Activated naive CD4-positive, alpha-beta T cell treated with anti-CD3 and anti-CD28 coated beads for 36 hours (primary cell): ENCODE measurements around the gene HS6ST1. TPM values are rescaled to one million over a fixed set of nuclear protein-coding genes. Genes with fewer than 3 reads are reported as not detected.

Source experiments
- CTCF ChIA-PET: fragments of 350-600 bp; sonication (Branson Sonifier 250); formaldehyde crosslinking; loops from one replicate; lab custom pipeline; 2021; ENCODE audit warnings: antibody characterized with exemption; lab: Charles Lee
- DNase-seq: peaks from one replicate; pipeline ENCODE4 v3.0.0-alpha.2; 2020
- H3K27ac Mint-ChIP-seq: one replicate; pipeline ENCODE4 v1.8.0; 2021; ENCODE audit warnings: mild to moderate bottlenecking, mixed read lengths
- H3K27me3 Mint-ChIP-seq: one replicate; pipeline ENCODE4 v1.8.0; 2021; ENCODE audit warnings: low read depth, mixed read lengths
- H3K36me3 Mint-ChIP-seq: one replicate; pipeline ENCODE4 v1.8.0; 2021; ENCODE audit warnings: low read depth, mixed read lengths
- H3K4me1 Mint-ChIP-seq: one replicate; pipeline ENCODE4 v1.8.0; 2021; ENCODE audit warnings: low read depth, mixed read lengths
- H3K4me3 Mint-ChIP-seq: one replicate; pipeline ENCODE4 v1.8.0; 2021; ENCODE audit warnings: mild to moderate bottlenecking, moderate library complexity, mixed read lengths
- H3K9me3 Mint-ChIP-seq: one replicate; pipeline ENCODE4 v1.8.0; 2021; ENCODE audit warnings: mixed read lengths
- intact Hi-C: fragments of 100-400 bp; cut with micrococcal nuclease; formaldehyde crosslinking; loops from one replicate; pipeline ENCODE4 v1.15.1; 2023
- total RNA-seq, 2 experiments: library from RNA; stranded (reverse); gene quantifications; one replicate each; pipeline ENCODE4 v1.2.3, GENCODE V29; 2021

Gene HS6ST1
- total RNA-seq, 2 experiments from 2014 or later, result 8.1 to 8.2 TPM

GRCh38 chr2:128345436-128346165 is 26.9 kb upstream of the HS6ST1 start:
- Mint-ChIP-seq H3K36me3 (no peaks in the 10 kb centered on the region), H3K27me3 (peaks cover 5% of the 10 kb centered on the region), H3K4me3 (no peak overlapping the region), H3K4me1 (no peaks in the 10 kb centered on the region), H3K9me3 (peaks cover 7% of the 10 kb centered on the region), H3K27ac (no peak overlapping the region)
- DNase-seq, result no peak
- CTCF ChIA-PET, result no interaction called here
- intact Hi-C loops, result no loop called here

DNA sequence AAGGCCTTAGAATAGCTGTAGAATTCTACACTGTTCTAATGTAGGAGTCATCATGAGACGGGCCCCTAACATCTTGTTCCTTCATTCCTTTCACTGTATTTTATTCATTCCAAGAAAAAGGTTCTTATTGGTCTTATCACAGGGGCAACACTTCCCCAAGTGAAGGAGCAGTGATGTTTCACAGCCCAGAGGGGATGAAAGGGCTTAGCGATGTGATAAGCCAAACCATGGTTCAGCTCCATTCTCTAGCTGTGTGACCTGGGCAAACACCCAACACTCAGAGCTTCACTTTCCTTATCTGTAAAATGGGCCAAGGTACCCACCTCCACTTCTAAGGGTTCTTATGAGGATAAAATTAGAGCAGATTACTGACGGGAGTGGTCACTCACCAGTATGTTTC is 25.4 kb upstream of the HS6ST1 start:
- no peak for DNase-seq
- intact Hi-C loops, result no loop called here
- H3K4me1 Mint-ChIP-seq, result no peaks in the 10 kb centered on the region
- CTCF ChIA-PET, result no interaction called here
- H3K27ac Mint-ChIP-seq, result no peak overlapping the region
- H3K27me3 Mint-ChIP-seq, result peaks cover 2% of the 10 kb centered on the region
- H3K9me3 Mint-ChIP-seq, result peaks cover 10% of the 10 kb centered on the region
- no peaks in the 10 kb centered on the region for H3K36me3 Mint-ChIP-seq
- no peak overlapping the region for H3K4me3 Mint-ChIP-seq

DNA sequence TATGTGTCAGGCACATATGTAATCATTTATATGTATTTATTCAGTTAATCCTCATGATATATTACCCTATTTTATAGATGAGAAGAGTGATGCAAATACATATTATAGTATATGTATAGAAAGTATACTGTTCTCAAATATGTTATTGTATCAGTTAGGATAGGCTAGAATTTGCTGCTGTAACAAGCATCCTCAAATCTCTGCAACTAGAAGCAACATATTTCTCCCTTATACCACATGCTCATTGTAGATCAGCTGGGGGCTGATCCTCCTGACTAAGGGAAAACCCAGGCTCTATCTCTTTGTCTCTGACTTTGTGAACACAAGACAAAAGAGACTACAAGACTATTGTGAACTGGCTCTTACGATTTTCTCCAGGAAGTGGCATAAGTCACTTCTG is 24.8 kb upstream of the HS6ST1 start:
- H3K9me3 Mint-ChIP-seq, result peaks cover 10% of the 10 kb centered on the region
- DNase-seq, result no peak
- CTCF ChIA-PET, result no interaction called here
- intact Hi-C loops, result no loop called here
- H3K36me3 Mint-ChIP-seq, result no peaks in the 10 kb centered on the region
- no peaks in the 10 kb centered on the region for H3K4me1 Mint-ChIP-seq
- no peak overlapping the region for H3K4me3 Mint-ChIP-seq
- H3K27ac Mint-ChIP-seq, result no peak overlapping the region
- peaks cover under 1% of the 10 kb centered on the region for H3K27me3 Mint-ChIP-seq

DNA sequence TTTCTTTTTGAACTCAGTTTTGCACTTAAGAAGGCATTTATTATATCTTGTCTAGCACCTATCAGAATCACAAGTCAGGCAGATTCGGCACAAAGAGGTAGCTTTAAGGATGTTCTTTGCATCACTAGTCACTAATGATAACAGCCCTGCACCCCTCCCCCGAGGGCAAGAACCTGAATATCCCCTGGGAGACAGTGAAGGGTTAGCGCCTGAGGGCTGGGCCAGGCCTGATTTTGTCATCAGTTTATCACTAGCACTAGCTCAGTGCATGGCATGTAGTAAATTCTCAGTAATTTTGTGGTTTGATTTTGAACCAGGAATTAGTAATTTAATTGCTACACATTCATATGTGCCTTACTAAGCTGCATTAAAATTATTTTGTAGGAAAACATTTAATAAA is 23.9 kb upstream of the HS6ST1 start:
- no peak for DNase-seq
- Mint-ChIP-seq H3K27ac (no peak overlapping the region), H3K9me3 (peaks cover 10% of the 10 kb centered on the region), H3K27me3 (no peaks in the 10 kb centered on the region), H3K36me3 (no peaks in the 10 kb centered on the region), H3K4me1 (no peaks in the 10 kb centered on the region), H3K4me3 (no peak overlapping the region)
- CTCF ChIA-PET, result no interaction called here
- intact Hi-C loops, result no loop called here

- CTCF ChIA-PET, result no interaction called here
- H3K4me3 Mint-ChIP-seq, result no peak overlapping the region
- no peak overlapping the region for H3K27ac Mint-ChIP-seq
- no peaks in the 10 kb centered on the region for H3K4me1 Mint-ChIP-seq
- no peak for DNase-seq
- peaks cover 10% of the 10 kb centered on the region for H3K9me3 Mint-ChIP-seq
- no peaks in the 10 kb centered on the region for H3K36me3 Mint-ChIP-seq
- intact Hi-C loops, result no loop called here
- H3K27me3 Mint-ChIP-seq, result no peaks in the 10 kb centered on the region
Observed at GRCh38 chr2:128341621-128342020, 23.0 kb upstream of the HS6ST1 start.

GRCh38 chr2:128332091-128332634 is 13.5 kb upstream of the HS6ST1 start:
- intact Hi-C loops, result no loop called here
- peaks cover 3% of the 10 kb centered on the region for H3K36me3 Mint-ChIP-seq
- CTCF ChIA-PET, result no interaction called here
- no peak overlapping the region for H3K4me3 Mint-ChIP-seq
- peaks cover 7% of the 10 kb centered on the region for H3K4me1 Mint-ChIP-seq
- peaks cover 1% of the 10 kb centered on the region for H3K27me3 Mint-ChIP-seq
- no peak overlapping the region for H3K27ac Mint-ChIP-seq
- H3K9me3 Mint-ChIP-seq, result peaks cover 12% of the 10 kb centered on the region
- DNase-seq, result no peak

GRCh38 chr2:128330583-128330982 is 11.9 kb upstream of the HS6ST1 start:
- DNase-seq, result no peak
- CTCF ChIA-PET, result no interaction called here
- Mint-ChIP-seq H3K27ac (no peak overlapping the region), H3K36me3 (peaks cover 3% of the 10 kb centered on the region), H3K9me3 (peaks cover 12% of the 10 kb centered on the region), H3K27me3 (peaks cover 1% of the 10 kb centered on the region), H3K4me3 (no peak overlapping the region), H3K4me1 (peaks cover 7% of the 10 kb centered on the region)
- intact Hi-C loops, result no loop called here

DNA sequence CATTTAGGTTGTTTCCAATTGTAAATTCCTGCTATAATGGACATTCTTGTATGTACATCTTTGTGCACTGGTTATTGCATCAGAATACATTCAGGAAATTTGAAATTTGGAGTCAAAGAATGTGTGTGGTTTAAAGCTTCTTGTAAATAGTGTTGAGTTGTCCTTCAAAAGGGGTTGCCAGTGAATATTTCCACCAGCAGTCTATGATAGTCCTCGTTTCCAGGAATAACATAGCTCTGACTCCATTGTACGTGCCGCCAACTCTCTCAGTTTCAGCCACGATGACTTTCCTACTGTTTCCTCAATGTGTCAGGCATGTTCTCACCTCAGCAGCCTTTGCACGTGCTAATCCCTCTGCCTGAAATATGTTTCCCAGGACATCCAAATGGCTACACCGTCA is 10.9 kb upstream of the HS6ST1 start:
- CTCF ChIA-PET, result interaction anchor here (0.6 to 1.3 kb wide), 2 partner anchors 69 to 407 kb away, joined by 3 to 5 read pairs; no protein-coding TSS in a partner anchor
- peaks cover 1% of the 10 kb centered on the region for H3K27me3 Mint-ChIP-seq
- intact Hi-C loops, result no loop called here
- H3K9me3 Mint-ChIP-seq, result peaks cover 12% of the 10 kb centered on the region
- peak; percentile 44 for DNase-seq
- H3K4me3 Mint-ChIP-seq, result no peak overlapping the region
- H3K36me3 Mint-ChIP-seq, result peaks cover 3% of the 10 kb centered on the region
- no peak overlapping the region for H3K27ac Mint-ChIP-seq
- H3K4me1 Mint-ChIP-seq, result peaks cover 7% of the 10 kb centered on the region

DNA sequence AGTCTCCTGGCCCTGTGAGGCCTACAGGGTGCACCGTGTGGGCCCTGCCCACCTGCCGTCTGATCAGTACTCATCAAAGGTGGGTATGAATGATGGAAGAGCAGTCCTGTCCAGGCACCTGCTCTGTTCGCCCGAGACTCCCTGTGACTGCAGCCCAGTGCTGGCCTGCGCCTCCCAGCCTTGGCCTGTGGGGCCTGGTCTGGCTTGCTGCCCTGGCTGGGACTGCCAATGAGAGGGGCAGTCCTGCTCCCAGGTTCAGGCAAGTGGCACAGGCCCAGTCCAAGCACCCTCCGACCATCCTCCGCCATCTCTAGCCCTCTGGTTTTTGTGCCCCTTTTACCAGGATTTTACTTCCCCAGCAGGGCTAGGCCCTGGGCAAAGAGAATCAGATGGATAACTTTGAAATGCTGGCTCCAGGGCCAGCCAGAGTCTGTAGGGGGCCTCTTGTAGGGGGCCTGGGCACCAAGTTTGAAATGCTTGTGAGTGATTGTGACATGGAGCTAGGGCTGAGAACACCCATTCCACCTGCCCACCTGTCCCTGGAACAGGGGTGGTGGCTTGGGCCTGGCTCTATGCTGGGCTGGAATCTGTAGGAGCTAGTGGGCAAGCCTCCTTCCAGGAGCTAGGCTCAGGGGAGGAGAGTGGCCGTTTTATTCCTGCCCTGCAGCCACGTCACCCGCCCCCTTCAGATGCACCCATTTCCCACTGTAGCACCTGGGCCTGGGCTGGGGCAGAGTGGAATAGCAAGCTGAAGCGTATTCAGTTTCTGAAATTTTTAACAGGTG is 8.7 kb upstream of the HS6ST1 start:
- Mint-ChIP-seq H3K27me3 (peaks cover 1% of the 10 kb centered on the region), H3K4me3 (no peak overlapping the region), H3K4me1 (peaks cover 7% of the 10 kb centered on the region), H3K9me3 (peaks cover 10% of the 10 kb centered on the region), H3K27ac (peak overlapping the region; percentile 36), H3K36me3 (peaks cover 3% of the 10 kb centered on the region)
- DNase-seq, result no peak
- CTCF ChIA-PET, result interaction anchor here (0.7 kb wide), 1 partner anchor 1854 kb away, joined by 3 read pairs; the partner anchor contains the start of gene SMPD4
- intact Hi-C loops, result no loop called here

DNA sequence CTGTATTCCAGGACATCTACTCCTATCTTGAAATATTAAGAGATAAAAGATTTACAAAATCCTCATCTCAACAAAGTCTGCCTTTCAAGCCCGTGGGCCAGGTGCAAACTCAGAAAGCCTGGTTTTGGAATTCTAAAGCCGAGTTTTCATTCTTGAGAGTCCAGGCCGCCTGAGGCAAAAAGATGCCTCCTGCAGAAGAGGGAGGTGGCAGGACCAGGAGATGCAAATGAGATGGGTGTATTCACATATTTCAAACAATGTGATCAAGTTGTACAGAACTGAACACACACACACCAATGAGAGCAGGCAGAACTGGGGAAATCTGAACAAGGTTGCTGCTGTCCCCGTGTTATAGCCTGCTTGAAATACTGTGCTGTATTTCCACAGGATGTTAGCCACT is 7.7 kb upstream of the HS6ST1 start:
- Mint-ChIP-seq H3K4me3 (no peak overlapping the region), H3K9me3 (no peaks in the 10 kb centered on the region), H3K36me3 (no peaks in the 10 kb centered on the region), H3K4me1 (peaks cover 11% of the 10 kb centered on the region), H3K27me3 (no peaks in the 10 kb centered on the region), H3K27ac (no peak overlapping the region)
- CTCF ChIA-PET, result interaction anchor here (0.7 kb wide), 1 partner anchor 1855 kb away, joined by 3 read pairs; the partner anchor contains the start of gene SMPD4
- intact Hi-C loops, result no loop called here
- DNase-seq, result no peak

GRCh38 chr2:128325611-128326181 is 7.0 kb upstream of the HS6ST1 start:
- Mint-ChIP-seq H3K27me3 (no peaks in the 10 kb centered on the region), H3K4me1 (peaks cover 15% of the 10 kb centered on the region), H3K36me3 (no peaks in the 10 kb centered on the region), H3K9me3 (no peaks in the 10 kb centered on the region), H3K27ac (no peak overlapping the region), H3K4me3 (no peak overlapping the region)
- CTCF ChIA-PET, result no interaction called here
- intact Hi-C loops, result no loop called here
- no peak for DNase-seq

- DNase-seq, result no peak
- no peaks in the 10 kb centered on the region for H3K27me3 Mint-ChIP-seq
- CTCF ChIA-PET, result no interaction called here
- no peaks in the 10 kb centered on the region for H3K9me3 Mint-ChIP-seq
- H3K27ac Mint-ChIP-seq, result no peak overlapping the region
- no peaks in the 10 kb centered on the region for H3K36me3 Mint-ChIP-seq
- no peak overlapping the region for H3K4me3 Mint-ChIP-seq
- H3K4me1 Mint-ChIP-seq, result peaks cover 17% of the 10 kb centered on the region
- intact Hi-C loops, result loop anchor here (5.0 kb wide), 1 partner anchor 412 kb away; no protein-coding TSS in a partner anchor
Observed at GRCh38 chr2:128324897-128325410, 6.3 kb upstream of the HS6ST1 start.
